Measurements from ENCODE around the gene PLOD1.

PLOD1 gene

GRCh38 chr1:12010746-12011570 is 76.4 kb downstream of the PLOD1 start:
- POLR2A ChIA-PET, result interaction anchor here (2.2 to 3.2 kb wide), 2 partner anchors 8 to 30 kb away, joined by 9 read pairs; partner anchors contain the start of genes MFN2 and MIIP
- no peak for DNase-seq (ENCODE audit: extremely low spot score)
- CTCF ChIA-PET, result interaction anchor here (0.6 kb wide), 1 partner anchor 108 kb away, joined by 4 read pairs; no protein-coding TSS in a partner anchor
- TF ChIP-seq, protein P1, sequence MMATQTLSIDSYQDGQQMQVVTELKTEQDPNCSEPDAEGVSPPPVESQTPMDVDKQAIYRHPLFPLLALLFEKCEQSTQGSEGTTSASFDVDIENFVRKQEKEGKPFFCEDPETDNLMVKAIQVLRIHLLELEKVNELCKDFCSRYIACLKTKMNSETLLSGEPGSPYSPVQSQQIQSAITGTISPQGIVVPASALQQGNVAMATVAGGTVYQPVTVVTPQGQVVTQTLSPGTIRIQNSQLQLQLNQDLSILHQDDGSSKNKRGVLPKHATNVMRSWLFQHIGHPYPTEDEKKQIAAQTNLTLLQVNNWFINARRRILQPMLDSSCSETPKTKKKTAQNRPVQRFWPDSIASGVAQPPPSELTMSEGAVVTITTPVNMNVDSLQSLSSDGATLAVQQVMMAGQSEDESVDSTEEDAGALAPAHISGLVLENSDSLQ (IDR thresholded peaks at IDR 0.05), result no peak
- TF ChIP-seq SUZ12 (IDR thresholded peaks at IDR 0.05) (no peak), NFRKB (IDR thresholded peaks at IDR 0.05) (no peak), LEF1 (IDR thresholded peaks at IDR 0.05; ENCODE audit: borderline replicate concordance) (no peak), BHLHE40 (IDR thresholded peaks at IDR 0.05; ENCODE audit: borderline replicate concordance) (no peak), ZNF384 (IDR thresholded peaks at IDR 0.05) (no peak), FOXM1 (IDR thresholded peaks at IDR 0.05; ENCODE audit: borderline replicate concordance) (no peak), TARDBP (IDR thresholded peaks at IDR 0.05) (no peak), FOXA1 (IDR thresholded peaks at IDR 0.05) (no peak), HDGF (IDR thresholded peaks at IDR 0.05; ENCODE audit: borderline replicate concordance) (no peak), FOXK2 (IDR thresholded peaks at IDR 0.05) (no peak), ARNT (IDR thresholded peaks at IDR 0.05) (no peak), L3MBTL2 (conservative IDR thresholded peaks at IDR 0.05) (no peak), ELF4 (IDR thresholded peaks at IDR 0.05) (no peak), SP1 (IDR thresholded peaks at IDR 0.05) (no peak), CTBP1 (IDR thresholded peaks at IDR 0.05; ENCODE audit: borderline replicate concordance) (no peak)

GRCh38 chr1:12011998-12012397 is 77.5 kb downstream of the PLOD1 start:
- TF ChIP-seq CTBP1 (IDR thresholded peaks at IDR 0.05; ENCODE audit: borderline replicate concordance) (no peak), HDGF (IDR thresholded peaks at IDR 0.05; ENCODE audit: borderline replicate concordance) (no peak), SP1 (IDR thresholded peaks at IDR 0.05) (no peak), FOXM1 (IDR thresholded peaks at IDR 0.05; ENCODE audit: borderline replicate concordance) (no peak), LEF1 (IDR thresholded peaks at IDR 0.05; ENCODE audit: borderline replicate concordance) (no peak), FOXK2 (IDR thresholded peaks at IDR 0.05) (no peak)
- POLR2A ChIA-PET, result interaction anchor here (3.2 kb wide), 1 partner anchor 31 kb away, joined by 9 read pairs; the partner anchor contains the start of gene MFN2
- CTCF ChIA-PET, result no interaction called here
- no peak for DNase-seq (ENCODE audit: extremely low spot score)

DNA sequence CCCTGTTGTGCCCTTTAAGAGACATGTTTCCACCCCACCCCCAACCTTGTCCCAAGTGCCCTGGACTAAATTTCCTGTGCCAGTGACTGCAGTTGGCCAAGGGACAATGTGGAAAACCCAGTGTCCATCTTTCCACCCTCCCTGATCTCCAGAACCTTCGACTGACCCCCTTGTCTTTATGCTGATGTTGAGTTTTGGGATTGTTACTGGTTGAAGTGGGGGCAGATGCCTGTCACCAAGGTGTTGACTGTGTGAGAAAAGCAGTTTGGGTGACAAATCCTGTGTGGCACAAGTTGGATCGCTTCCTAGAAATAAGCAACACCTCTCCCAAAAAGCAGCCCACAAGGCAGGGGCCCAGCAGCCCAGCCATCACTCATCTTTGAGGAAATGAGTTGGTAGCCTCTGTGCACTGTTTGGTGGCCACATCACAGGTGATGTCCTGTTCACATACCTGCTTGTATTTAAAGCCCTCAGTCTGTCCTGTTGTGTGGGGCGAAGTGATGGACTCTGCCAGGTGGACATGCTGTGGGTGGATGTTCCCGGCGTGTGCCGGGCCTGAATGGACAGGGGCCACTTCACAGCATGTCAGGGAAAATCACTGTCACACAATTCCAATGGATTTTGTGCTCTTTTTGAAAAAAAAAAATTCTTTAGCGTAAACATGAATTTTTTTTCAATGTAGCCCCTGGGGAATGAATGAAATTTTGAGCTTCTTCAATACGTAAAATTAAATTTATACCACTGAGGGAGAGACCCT is 78.2 kb downstream of the PLOD1 start:
- no peak for DNase-seq (ENCODE audit: extremely low spot score)
- ChIA-PET CTCF (no interaction called here), POLR2A (interaction anchor here (3.2 kb wide), 1 partner anchor 32 kb away, joined by 9 read pairs; the partner anchor contains the start of gene MFN2)
- TF ChIP-seq ARNT (IDR thresholded peaks at IDR 0.05) (no peak), ZNF384 (IDR thresholded peaks at IDR 0.05) (no peak), SUZ12 (IDR thresholded peaks at IDR 0.05) (no peak), LEF1 (IDR thresholded peaks at IDR 0.05; ENCODE audit: borderline replicate concordance) (no peak), FOXA1 (IDR thresholded peaks at IDR 0.05) (no peak), BHLHE40 (IDR thresholded peaks at IDR 0.05; ENCODE audit: borderline replicate concordance) (no peak), SP1 (IDR thresholded peaks at IDR 0.05) (no peak), HDGF (IDR thresholded peaks at IDR 0.05; ENCODE audit: borderline replicate concordance) (no peak), CTBP1 (IDR thresholded peaks at IDR 0.05; ENCODE audit: borderline replicate concordance) (no peak), ELF4 (IDR thresholded peaks at IDR 0.05) (no peak), TARDBP (IDR thresholded peaks at IDR 0.05) (no peak), FOXM1 (IDR thresholded peaks at IDR 0.05; ENCODE audit: borderline replicate concordance) (no peak), NFRKB (IDR thresholded peaks at IDR 0.05) (no peak), FOXK2 (IDR thresholded peaks at IDR 0.05) (no peak), L3MBTL2 (conservative IDR thresholded peaks at IDR 0.05) (no peak)
- TF ChIP-seq, protein P1 (IDR thresholded peaks at IDR 0.05), result no peak

- CTCF ChIA-PET, result no interaction called here
Observed at GRCh38 chr1:12014141-12014991, 79.8 kb downstream of the PLOD1 start.

DNA sequence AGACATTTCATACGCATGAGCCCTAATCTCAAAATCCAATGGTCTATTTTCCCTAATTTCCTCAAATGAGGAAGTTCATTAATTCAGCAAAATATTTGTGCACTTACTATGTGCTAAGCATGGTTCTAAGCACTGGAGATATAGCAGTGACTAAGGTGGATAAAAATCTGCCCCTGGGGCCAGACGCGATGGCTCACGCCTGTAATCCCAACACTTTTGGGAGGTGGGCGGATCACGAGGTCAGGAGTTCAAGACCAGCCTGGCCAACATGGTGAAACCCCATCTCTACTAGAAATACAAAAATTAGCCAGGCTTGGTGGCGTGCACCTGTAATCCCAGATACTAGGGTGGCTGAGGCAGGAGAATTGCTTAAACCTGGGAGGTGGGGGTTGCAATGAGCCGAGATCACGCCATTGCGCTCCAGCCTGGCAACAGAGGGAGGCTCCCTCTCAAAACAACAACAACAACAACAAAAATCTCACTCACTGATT is 80.5 kb downstream of the PLOD1 start:
- ChIA-PET POLR2A (no interaction called here), CTCF (no interaction called here)
- no peak for DNase-seq (ENCODE audit: extremely low spot score)
- no peak for TF ChIP-seq FOXM1 (IDR thresholded peaks at IDR 0.05; ENCODE audit: borderline replicate concordance)
- TF ChIP-seq ELF4 (IDR thresholded peaks at IDR 0.05), result no peak
- no peak for TF ChIP-seq NFRKB (IDR thresholded peaks at IDR 0.05)

More at GRCh38 chr1:12014141-12014991, 79.8 kb downstream of the PLOD1 start:
- no peak for DNase-seq (ENCODE audit: extremely low spot score)
- TF ChIP-seq FOXM1 (IDR thresholded peaks at IDR 0.05; ENCODE audit: borderline replicate concordance) (no peak), CTBP1 (IDR thresholded peaks at IDR 0.05; ENCODE audit: borderline replicate concordance) (no peak), BHLHE40 (IDR thresholded peaks at IDR 0.05; ENCODE audit: borderline replicate concordance) (no peak), SUZ12 (IDR thresholded peaks at IDR 0.05) (no peak)
- POLR2A ChIA-PET, result no interaction called here

GRCh38 chr1:12015499-12015898 is 81.0 kb downstream of the PLOD1 start:
- DNase-seq (ENCODE audit: extremely low spot score), result no peak
- no peak for TF ChIP-seq HDGF (IDR thresholded peaks at IDR 0.05; ENCODE audit: borderline replicate concordance)
- no peak for TF ChIP-seq L3MBTL2 (conservative IDR thresholded peaks at IDR 0.05)
- TF ChIP-seq, protein P1 (IDR thresholded peaks at IDR 0.05), result no peak
- ChIA-PET POLR2A (no interaction called here), CTCF (no interaction called here)
